CD4-positive, alpha-beta T cell treated with Interleukin-4 for 1 hour (primary cell): ENCODE results near the gene NHS.

Experiments
- DNase-seq, 2 donors: peaks; one replicate each; pipeline ENCODE4 v3.0.0-alpha.2; 2020 to 2022

Gene NHS

GRCh38 chrX:17689971-17690409 lies 315.0 kb downstream of the NHS start:
- DNase-seq = peak; percentile 26 to 43

- no peak for DNase-seq
Measured at GRCh38 chrX:17692709-17693346, 317.8 kb downstream of the NHS start.

- peak in 1 of 2 donors; percentile 11 for DNase-seq
Measured at GRCh38 chrX:17697191-17697590, 322.2 kb downstream of the NHS start.

GRCh38 chrX:17700976-17701375 lies 326.0 kb downstream of the NHS start:
- DNase-seq = no peak

- no peak for DNase-seq
Measured at GRCh38 chrX:17703201-17703600, 328.2 kb downstream of the NHS start.

- no peak for DNase-seq
Measured at GRCh38 chrX:17705211-17705610, 330.2 kb downstream of the NHS start.

- DNase-seq = no peak
Measured at GRCh38 chrX:17706676-17707075, 331.7 kb downstream of the NHS start.

GRCh38 chrX:17707731-17708130 lies 332.7 kb downstream of the NHS start:
- DNase-seq = no peak

GRCh38 chrX:17710871-17711301 lies 335.9 kb downstream of the NHS start:
- DNase-seq = no peak

GRCh38 chrX:17713288-17713687 lies 338.3 kb downstream of the NHS start:
- DNase-seq = no peak

- no peak for DNase-seq
Measured at GRCh38 chrX:17718649-17719165, 343.7 kb downstream of the NHS start.

GRCh38 chrX:17719711-17720110 lies 344.7 kb downstream of the NHS start:
- DNase-seq = no peak

GRCh38 chrX:17721715-17722114 lies 346.7 kb downstream of the NHS start:
- no peak for DNase-seq

GRCh38 chrX:17725181-17725580 lies 350.2 kb downstream of the NHS start:
- DNase-seq = no peak

GRCh38 chrX:17732138-17732783 lies 357.3 kb downstream of the NHS start:
- no peak for DNase-seq

- no peak for DNase-seq
Measured at GRCh38 chrX:17735406-17735805, 360.4 kb downstream of the NHS start.

GRCh38 chrX:17736478-17736855 lies 361.5 kb downstream of the NHS start:
- DNase-seq = no peak

GRCh38 chrX:17736856-17737709 lies 362.1 kb downstream of the NHS start, which contains the start of gene SCML1:
SCML1 (plus strand) TSS chrX:17737493; CDS start chrX:17744187, 6,694 bp downstream.
- DNase-seq = peak; percentile 85 to 94

- DNase-seq = no peak
Measured at GRCh38 chrX:17737710-17737985, 362.6 kb downstream of the NHS start.

GRCh38 chrX:17737986-17738713 lies 363.1 kb downstream of the NHS start:
- DNase-seq = peak; percentile 55 to 64

- DNase-seq = peak in 1 of 2 donors; percentile 13
Measured at GRCh38 chrX:17738737-17739535, 363.9 kb downstream of the NHS start.
